K562 (cell line): Measurements from ENCODE around the gene RPL36AL. TPM values are rescaled to one million over a fixed set of nuclear protein-coding genes. Genes with fewer than 3 reads are reported as not detected.

Experiments
- PTRF ChIP-seq: fragments of 450-650 bp; IDR thresholded peaks from 2 replicates; pipeline ENCODE4 v1.6.1; 2016; ENCODE audit warnings: mild to moderate bottlenecking, missing genetic modification characterization, missing compliant biosample characterization
- RBFOX2 ChIP-seq: fragments of 200-400 bp; formaldehyde crosslinking; IDR thresholded peaks from 2 replicates; pipeline ENCODE4 v1.6.1; 2017; ENCODE audit warnings: low read depth, mild to moderate bottlenecking, low read length, moderate library complexity
- RCOR1 ChIP-seq, 2 experiments: IDR thresholded peaks; 2 replicates each; pipeline ENCODE4 v1.6.1; 2012; ENCODE audit warnings: low read depth in 2 of 2, low read length in 2 of 2, borderline replicate concordance in 1 of 2, improper control_type of control experiment in 1 of 2
- RFX1 ChIP-seq: fragments of 450-650 bp; IDR thresholded peaks from 2 replicates; pipeline ENCODE4 v1.6.1; 2016; ENCODE audit warnings: mild to moderate bottlenecking, moderate library complexity
- SRSF9 ChIP-seq: fragments of 200-400 bp; formaldehyde crosslinking; IDR thresholded peaks from 2 replicates; pipeline ENCODE4 v1.6.1; 2017; ENCODE audit warnings: low read depth, low read length, borderline replicate concordance
- TAL1 ChIP-seq: fragments of 450-650 bp; IDR thresholded peaks from 2 replicates; pipeline ENCODE4 v1.6.1; 2016; ENCODE audit warnings: mild to moderate bottlenecking
- TEAD4 ChIP-seq, 2 experiments: sonication (generic) in 1 of 2; formaldehyde crosslinking in 1 of 2; IDR thresholded peaks; 2 replicates each; pipeline versions ENCODE4 v1.6.1 to v1.8.0; 2012 to 2022; ENCODE audit warnings: borderline replicate concordance in 1 of 2, inconsistent platforms in 1 of 2, low read length in 1 of 2, mild to moderate bottlenecking in 1 of 2, missing genetic modification reagents in 1 of 2
- polyA plus RNA-seq, 8 experiments: library from polyadenylated mRNA; depleted of rRNA in 4 of 8; stranded (reverse) in 5 of 8; unstranded in 3 of 8; fragments of >200 nt; fragmentation: Nextera tagmentation in 2 of 8; fragmentation: Illumina TruSeq in 1 of 8; extraction: Ambion mirVana in 2 of 8; extraction: Trizol in 1 of 8; gene quantifications; 2 replicates each; pipeline versions ENCODE4 v1.2.1 to v1.2.3, GENCODE V29; 2011 to 2014; ENCODE audit warnings: inconsistent platforms in 1 of 8, missing spikeins in 1 of 8
- total RNA-seq, 7 experiments: library from RNA; depleted of rRNA in 6 of 7; stranded (reverse); fragments of >200 nt in 6 of 7; fragmentation: Illumina TruSeq in 2 of 7; extraction: Trizol in 2 of 7; gene quantifications; 2 replicates each; pipeline versions ENCODE4 v1.2.1 to v1.2.3, GENCODE V29; 2011 to 2021; ENCODE audit warnings: low replicate concordance in 1 of 7
- TF ChIP-seq, protein P1 (sequence below), 3 experiments: fragments of 200-800 bp in 1 of 3; fragments of 250-450 bp in 1 of 3; fragments of 450-650 bp in 1 of 3; sonication (Bioruptor Pico) in 1 of 3; sonication (Bioruptor generic) in 1 of 3; formaldehyde crosslinking in 1 of 3; IDR thresholded peaks; 2 replicates each; pipeline versions ENCODE4 v1.6.1 to v1.8.0; 2016 to 2022; ENCODE audit warnings: mild to moderate bottlenecking in 2 of 3, missing genetic modification characterization in 2 of 3, missing compliant biosample characterization in 1 of 3, moderate library complexity in 1 of 3
- TF ChIP-seq, protein P2 (sequence below), 2 experiments: fragments of 450-650 bp in 1 of 2; sonication (generic) in 1 of 2; formaldehyde crosslinking in 1 of 2; IDR thresholded peaks; 2 replicates each; pipeline versions ENCODE4 v1.7.1 to v1.9.0; 2016 to 2022; ENCODE audit warnings: inconsistent platforms in 1 of 2, mild to moderate bottlenecking in 1 of 2, missing genetic modification reagents in 1 of 2

RPL36AL gene
- total and polyA plus RNA-seq, 9 of the 15 experiments (the other 6 are each of a cell fraction or from before 2014, with no cell fraction given): 146 to 674 (median 360) TPM

DNA sequence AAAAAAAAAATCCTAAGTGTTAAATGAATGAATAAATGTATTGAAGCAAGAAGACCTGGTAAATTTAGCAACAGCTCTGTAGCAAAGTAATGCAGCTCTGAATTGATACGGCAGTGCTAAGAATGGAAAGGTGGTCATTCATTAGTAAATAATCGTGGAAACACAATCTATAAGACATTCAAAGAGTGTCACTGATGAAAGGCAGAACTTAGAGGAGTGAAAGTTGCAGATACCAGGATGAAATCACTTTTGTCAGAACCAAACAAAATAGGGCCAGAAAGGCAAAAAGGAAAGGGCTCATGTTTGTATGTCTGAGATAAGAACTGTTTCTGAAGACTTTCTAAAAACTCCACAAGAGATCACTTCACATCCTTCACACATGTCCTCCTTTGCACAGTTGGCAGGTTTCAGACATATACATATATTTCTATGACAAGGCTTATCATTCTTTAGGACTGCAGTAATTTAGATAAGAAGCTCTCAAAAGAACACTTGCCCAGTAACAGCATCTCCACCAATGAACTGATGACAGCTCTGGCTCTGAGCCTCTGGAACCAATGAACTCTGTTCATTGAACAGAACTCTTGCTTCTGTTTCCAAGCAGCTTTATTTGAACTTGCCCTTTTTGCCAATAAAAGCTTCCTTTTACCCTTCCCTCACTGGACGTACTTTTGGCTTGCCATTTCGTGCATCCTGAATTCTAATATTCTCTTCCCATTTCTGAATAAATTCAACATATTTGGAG, 25.9 kb downstream of the RPL36AL start (continued):
- TF ChIP-seq, protein P1, sequence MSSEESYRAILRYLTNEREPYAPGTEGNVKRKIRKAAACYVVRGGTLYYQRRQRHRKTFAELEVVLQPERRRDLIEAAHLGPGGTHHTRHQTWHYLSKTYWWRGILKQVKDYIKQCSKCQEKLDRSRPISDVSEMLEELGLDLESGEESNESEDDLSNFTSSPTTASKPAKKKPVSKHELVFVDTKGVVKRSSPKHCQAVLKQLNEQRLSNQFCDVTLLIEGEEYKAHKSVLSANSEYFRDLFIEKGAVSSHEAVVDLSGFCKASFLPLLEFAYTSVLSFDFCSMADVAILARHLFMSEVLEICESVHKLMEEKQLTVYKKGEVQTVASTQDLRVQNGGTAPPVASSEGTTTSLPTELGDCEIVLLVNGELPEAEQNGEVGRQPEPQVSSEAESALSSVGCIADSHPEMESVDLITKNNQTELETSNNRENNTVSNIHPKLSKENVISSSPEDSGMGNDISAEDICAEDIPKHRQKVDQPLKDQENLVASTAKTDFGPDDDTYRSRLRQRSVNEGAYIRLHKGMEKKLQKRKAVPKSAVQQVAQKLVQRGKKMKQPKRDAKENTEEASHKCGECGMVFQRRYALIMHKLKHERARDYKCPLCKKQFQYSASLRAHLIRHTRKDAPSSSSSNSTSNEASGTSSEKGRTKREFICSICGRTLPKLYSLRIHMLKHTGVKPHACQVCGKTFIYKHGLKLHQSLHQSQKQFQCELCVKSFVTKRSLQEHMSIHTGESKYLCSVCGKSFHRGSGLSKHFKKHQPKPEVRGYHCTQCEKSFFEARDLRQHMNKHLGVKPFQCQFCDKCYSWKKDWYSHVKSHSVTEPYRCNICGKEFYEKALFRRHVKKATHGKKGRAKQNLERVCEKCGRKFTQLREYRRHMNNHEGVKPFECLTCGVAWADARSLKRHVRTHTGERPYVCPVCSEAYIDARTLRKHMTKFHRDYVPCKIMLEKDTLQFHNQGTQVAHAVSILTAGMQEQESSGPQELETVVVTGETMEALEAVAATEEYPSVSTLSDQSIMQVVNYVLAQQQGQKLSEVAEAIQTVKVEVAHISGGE (CRISPR knock-in tag; IDR thresholded peaks at IDR 0.05): 0 out of 6 replicates have a peak, but pooled peaks of 1 of the 3 experiments have one; percentile 37
- TF ChIP-seq, protein P2, sequence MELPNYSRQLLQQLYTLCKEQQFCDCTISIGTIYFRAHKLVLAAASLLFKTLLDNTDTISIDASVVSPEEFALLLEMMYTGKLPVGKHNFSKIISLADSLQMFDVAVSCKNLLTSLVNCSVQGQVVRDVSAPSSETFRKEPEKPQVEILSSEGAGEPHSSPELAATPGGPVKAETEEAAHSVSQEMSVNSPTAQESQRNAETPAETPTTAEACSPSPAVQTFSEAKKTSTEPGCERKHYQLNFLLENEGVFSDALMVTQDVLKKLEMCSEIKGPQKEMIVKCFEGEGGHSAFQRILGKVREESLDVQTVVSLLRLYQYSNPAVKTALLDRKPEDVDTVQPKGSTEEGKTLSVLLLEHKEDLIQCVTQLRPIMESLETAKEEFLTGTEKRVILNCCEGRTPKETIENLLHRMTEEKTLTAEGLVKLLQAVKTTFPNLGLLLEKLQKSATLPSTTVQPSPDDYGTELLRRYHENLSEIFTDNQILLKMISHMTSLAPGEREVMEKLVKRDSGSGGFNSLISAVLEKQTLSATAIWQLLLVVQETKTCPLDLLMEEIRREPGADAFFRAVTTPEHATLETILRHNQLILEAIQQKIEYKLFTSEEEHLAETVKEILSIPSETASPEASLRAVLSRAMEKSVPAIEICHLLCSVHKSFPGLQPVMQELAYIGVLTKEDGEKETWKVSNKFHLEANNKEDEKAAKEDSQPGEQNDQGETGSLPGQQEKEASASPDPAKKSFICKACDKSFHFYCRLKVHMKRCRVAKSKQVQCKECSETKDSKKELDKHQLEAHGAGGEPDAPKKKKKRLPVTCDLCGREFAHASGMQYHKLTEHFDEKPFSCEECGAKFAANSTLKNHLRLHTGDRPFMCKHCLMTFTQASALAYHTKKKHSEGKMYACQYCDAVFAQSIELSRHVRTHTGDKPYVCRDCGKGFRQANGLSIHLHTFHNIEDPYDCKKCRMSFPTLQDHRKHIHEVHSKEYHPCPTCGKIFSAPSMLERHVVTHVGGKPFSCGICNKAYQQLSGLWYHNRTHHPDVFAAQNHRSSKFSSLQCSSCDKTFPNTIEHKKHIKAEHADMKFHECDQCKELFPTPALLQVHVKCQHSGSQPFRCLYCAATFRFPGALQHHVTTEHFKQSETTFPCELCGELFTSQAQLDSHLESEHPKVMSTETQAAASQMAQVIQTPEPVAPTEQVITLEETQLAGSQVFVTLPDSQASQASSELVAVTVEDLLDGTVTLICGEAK (IDR thresholded peaks at IDR 0.05): peak; percentile 56; the same call in 1 of the 2 replicates
- TF ChIP-seq, protein P2 (CRISPR knock-in tag; IDR thresholded peaks at IDR 0.05): no peak
- TF ChIP-seq PTRF (tag): no peak
- no peak for TF ChIP-seq RFX1
- TF ChIP-seq TEAD4 (IDR thresholded peaks at IDR 0.05; ENCODE audit: low read length): peak; percentile 78
- no peak for TF ChIP-seq TEAD4 (CRISPR knock-in tag; IDR thresholded peaks at IDR 0.05; ENCODE audit: borderline replicate concordance)
- 0 out of 4 replicates have a peak, but pooled peaks of 1 of the 2 experiments have one; percentile 7 for TF ChIP-seq RCOR1 (IDR thresholded peaks at IDR 0.05; ENCODE audit: borderline replicate concordance in 1 of 2, low read depth in 2 of 2, low read length in 2 of 2)
- no peak for TF ChIP-seq RBFOX2
- peak; percentile 71 for TF ChIP-seq TAL1
- TF ChIP-seq SRSF9: no peak
